GM12865 (cell line): ENCODE data around the gene AKR7A2.

Experiments
- DNase-seq: peaks from one replicate; pipeline ENCODE4 v3.0.0; 2010; ENCODE audit warnings: low read depth
- H3K4me3 ChIP-seq: 2 replicates; pipeline ENCODE4 v1.5.1; 2011; ENCODE audit warnings: mild to moderate bottlenecking, low read depth, low read length, control low read depth
- TF ChIP-seq, protein P1 (sequence below): IDR thresholded peaks from 2 replicates; pipeline ENCODE4 v1.5.1; 2011; ENCODE audit warnings: low read length, control low read depth, low read depth, inconsistent platforms; ENCODE audit not compliant: insufficient read depth; ENCODE audit errors: missing control alignments

Gene AKR7A2

GRCh38 chr1:19330449-19331135 is 18.6 kb upstream of the AKR7A2 start:
- H3K4me3 ChIP-seq, result no peak overlapping the region
- DNase-seq, result no peak
- TF ChIP-seq, protein P1, sequence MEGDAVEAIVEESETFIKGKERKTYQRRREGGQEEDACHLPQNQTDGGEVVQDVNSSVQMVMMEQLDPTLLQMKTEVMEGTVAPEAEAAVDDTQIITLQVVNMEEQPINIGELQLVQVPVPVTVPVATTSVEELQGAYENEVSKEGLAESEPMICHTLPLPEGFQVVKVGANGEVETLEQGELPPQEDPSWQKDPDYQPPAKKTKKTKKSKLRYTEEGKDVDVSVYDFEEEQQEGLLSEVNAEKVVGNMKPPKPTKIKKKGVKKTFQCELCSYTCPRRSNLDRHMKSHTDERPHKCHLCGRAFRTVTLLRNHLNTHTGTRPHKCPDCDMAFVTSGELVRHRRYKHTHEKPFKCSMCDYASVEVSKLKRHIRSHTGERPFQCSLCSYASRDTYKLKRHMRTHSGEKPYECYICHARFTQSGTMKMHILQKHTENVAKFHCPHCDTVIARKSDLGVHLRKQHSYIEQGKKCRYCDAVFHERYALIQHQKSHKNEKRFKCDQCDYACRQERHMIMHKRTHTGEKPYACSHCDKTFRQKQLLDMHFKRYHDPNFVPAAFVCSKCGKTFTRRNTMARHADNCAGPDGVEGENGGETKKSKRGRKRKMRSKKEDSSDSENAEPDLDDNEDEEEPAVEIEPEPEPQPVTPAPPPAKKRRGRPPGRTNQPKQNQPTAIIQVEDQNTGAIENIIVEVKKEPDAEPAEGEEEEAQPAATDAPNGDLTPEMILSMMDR, result no peak

DNA sequence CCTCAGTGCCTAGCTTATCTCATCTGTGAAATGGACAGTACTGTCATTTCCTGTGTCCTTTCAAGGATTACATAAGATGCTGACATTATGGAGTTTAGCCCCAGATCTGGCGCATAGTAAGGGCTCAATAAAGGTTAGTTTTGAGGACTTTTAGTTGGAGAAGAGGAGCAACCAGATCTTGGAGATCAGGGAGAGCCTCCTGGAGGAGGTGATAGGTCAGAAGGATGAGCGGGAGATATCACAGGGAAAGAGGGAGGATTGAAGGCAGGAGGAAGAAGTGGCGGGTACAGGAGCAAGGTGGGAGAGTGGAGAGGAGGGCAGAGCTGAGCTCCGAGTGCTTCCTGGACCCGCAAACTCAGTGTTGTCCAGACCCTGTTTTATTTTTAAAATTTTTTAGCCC is 17.7 kb upstream of the AKR7A2 start:
- H3K4me3 ChIP-seq, result no peak overlapping the region
- no peak for DNase-seq
- TF ChIP-seq, protein P1, result no peak

- TF ChIP-seq, protein P1, result no peak
- H3K4me3 ChIP-seq, result no peak overlapping the region
- no peak for DNase-seq
These were observed 17.2 kb upstream of the AKR7A2 start for GRCh38 chr1:19329188-19329587.

DNA sequence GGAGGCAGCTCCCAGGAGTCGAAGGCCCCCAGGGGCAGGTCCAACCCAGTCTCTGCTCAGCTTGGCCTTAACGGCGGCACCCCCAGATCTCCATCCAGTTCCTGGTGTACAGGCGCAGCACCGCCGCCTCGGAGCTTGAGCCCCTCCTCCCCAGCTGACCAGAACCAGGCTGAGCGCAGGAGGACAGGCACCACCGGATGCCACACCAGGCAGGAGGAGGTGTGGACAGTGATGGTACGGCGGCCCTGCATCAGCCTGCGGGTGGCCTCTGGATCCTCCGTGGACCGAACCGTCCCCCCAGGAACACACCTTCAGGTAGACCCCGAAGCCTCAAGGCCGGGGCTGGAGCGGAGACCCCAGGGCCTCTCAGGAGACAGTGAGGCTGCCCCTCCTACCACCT is 16.5 kb upstream of the AKR7A2 start:
- DNase-seq, result no peak
- TF ChIP-seq, protein P1, result no peak

GRCh38 chr1:19327736-19328135 is 15.8 kb upstream of the AKR7A2 start:
- no peak overlapping the region for H3K4me3 ChIP-seq
- DNase-seq, result no peak
- TF ChIP-seq, protein P1, result no peak

More for the DNA sequence above, 16.5 kb upstream of the AKR7A2 start:
- no peak overlapping the region for H3K4me3 ChIP-seq

DNA sequence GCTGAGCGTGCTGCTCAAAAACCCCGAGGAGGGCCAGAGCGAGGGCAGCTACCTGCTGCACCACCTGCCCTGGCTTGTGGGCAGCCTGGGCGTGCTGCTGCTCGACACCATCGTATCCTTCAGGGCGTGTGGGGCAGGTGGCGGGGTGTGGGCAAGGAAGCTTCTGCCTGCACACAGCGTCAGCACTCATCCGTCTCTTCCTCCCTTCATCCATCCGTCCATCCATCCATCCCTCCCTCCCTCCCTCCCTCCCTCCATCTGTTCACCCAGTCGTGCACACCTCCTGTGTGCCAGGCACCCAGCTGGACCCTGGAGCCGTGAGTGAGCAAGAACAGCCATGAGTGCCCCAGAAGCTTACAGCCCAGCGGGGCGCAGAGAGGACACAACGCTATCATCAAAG is 15.4 kb upstream of the AKR7A2 start:
- TF ChIP-seq, protein P1, result no peak
- no peak for DNase-seq
- no peak overlapping the region for H3K4me3 ChIP-seq

DNA sequence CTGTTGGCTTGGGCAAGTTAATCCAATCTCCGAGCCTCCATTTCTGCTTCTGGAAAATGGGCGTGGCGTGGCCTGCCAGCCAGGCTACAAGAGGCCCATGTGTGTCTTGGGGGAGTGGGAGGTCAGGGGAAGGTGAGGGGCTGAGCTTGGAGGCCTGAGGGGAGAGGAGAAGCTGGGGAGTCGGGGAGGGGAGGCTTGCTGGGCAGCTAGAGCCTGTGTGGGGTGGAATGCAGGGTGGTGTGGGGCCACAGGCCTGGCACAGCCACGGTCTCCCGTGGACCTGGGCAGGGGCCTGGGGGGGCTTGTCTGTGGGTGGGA is 14.8 kb upstream of the AKR7A2 start:
- TF ChIP-seq, protein P1, result no peak

More for the DNA sequence above, 14.8 kb upstream of the AKR7A2 start:
- no peak for DNase-seq
- H3K4me3 ChIP-seq, result no peak overlapping the region
